ENCODE measurements around the gene C1orf198. TPM values are rescaled to one million over a fixed set of nuclear protein-coding genes. Genes with fewer than 3 reads are reported as not detected.

The C1orf198 gene
- total and polyA plus RNA-seq, 2 experiments from 2014 or later: 54.7 to 67.6 TPM

- no peaks in the 10 kb centered on the region for H3K27me3 ChIP-seq
- no peak overlapping the region for H3K27ac ChIP-seq
- H3K9me3 ChIP-seq (ENCODE audit: low read depth): no peaks in the 10 kb centered on the region
- H3K36me3 ChIP-seq: peaks cover 8% of the 10 kb centered on the region
- H3K4me1 ChIP-seq (ENCODE audit: low read depth): no peaks in the 10 kb centered on the region
- DNase-seq (ENCODE audit: low read depth in 1 of 2, low spot score in 1 of 2): no peak
- no peak for TF ChIP-seq CTCF (IDR thresholded peaks at IDR 0.05; ENCODE audit: low read depth, low read length)
- no peak overlapping the region for H3K4me3 ChIP-seq
Measured at GRCh38 chr1:230910755-230911117, 42.4 kb upstream of the C1orf198 start.

DNA sequence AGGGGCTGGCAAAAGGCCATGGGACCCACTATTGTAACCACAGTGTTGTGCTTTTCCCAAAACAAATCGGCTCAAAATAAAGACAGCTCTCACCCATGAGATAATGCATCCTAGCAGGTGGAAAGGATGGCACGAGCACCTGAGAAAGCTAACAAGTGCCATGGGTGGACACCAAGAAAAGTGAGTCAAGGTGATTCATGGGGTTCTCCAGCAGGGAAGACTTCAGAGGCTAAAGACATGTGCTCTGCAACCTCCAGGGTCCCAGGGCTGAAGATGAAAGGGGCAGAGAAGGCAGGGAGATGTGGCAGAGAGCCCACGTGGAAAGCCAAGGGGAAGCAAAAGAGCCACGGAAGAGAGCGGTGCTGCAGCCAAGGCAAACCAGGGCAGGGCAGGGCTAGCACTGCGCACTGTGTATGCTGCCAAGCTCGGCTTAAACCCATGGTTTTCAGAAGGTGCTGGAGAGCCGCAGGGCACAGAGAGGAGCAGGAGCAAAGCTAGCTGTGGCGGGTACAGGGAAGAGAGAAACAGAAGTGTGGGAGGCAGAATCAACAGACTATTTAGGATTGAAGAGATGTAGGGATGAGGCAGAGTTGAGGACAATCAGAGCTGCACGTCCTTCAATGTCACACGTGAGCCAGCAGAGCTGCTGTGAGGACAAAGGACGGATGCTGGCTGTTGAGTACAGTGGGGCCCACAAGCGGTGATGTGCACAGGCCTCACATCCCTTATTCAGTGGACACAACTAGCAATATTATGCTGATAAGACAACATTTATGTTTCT, 41.8 kb upstream of the C1orf198 start:
- DNase-seq (ENCODE audit: low read depth in 1 of 2, low spot score in 1 of 2): no peak
- no peaks in the 10 kb centered on the region for H3K9me3 ChIP-seq (ENCODE audit: low read depth)
- no peak overlapping the region for H3K4me3 ChIP-seq
- no peaks in the 10 kb centered on the region for H3K4me1 ChIP-seq (ENCODE audit: low read depth)
- no peak for TF ChIP-seq CTCF (IDR thresholded peaks at IDR 0.05; ENCODE audit: low read depth, low read length)
- no peaks in the 10 kb centered on the region for H3K27me3 ChIP-seq
- H3K36me3 ChIP-seq: peaks cover 8% of the 10 kb centered on the region
- H3K27ac ChIP-seq: no peak overlapping the region

DNA sequence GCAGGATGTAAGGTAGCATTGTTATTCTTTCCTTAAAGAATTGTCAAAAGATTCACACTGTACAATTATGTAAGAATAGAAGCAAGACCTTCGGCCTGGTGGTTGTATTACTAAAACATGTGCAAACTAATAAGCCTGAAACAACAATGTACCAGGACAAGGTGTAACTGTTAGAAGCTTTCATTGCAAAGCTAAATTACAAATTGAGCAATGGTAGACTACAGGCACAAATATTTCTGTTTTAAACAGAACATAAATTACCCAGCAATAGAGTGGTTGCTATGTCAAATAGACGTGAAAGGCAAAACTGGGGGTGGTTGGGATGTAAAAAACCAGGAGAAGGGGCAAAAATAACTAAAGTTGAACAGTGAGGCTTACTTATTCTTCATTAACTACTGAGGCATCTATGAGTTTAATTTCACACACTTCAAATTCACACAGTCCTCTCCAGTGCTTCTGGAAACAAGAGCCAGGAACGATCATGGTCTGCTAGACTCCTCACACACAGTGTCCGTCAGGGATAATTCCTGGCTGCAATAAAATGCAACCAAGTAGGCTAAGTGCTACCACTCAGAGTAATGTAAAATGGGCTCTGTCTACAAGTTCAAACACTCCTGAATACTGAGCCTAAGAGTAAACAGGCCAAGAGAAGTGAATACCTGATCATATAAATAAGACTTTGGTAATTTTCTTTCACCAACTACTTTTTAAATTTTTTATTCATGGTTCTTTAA, 39.3 kb upstream of the C1orf198 start:
- DNase-seq (ENCODE audit: low read depth in 1 of 2, low spot score in 1 of 2): no peak
- Histone ChIP-seq H3K9me3 (ENCODE audit: low read depth) (no peaks in the 10 kb centered on the region), H3K4me3 (no peak overlapping the region), H3K36me3 (peaks cover 8% of the 10 kb centered on the region), H3K27ac (no peak overlapping the region), H3K4me1 (ENCODE audit: low read depth) (no peaks in the 10 kb centered on the region), H3K27me3 (no peaks in the 10 kb centered on the region)
- no peak for TF ChIP-seq CTCF (IDR thresholded peaks at IDR 0.05; ENCODE audit: low read depth, low read length)

DNA sequence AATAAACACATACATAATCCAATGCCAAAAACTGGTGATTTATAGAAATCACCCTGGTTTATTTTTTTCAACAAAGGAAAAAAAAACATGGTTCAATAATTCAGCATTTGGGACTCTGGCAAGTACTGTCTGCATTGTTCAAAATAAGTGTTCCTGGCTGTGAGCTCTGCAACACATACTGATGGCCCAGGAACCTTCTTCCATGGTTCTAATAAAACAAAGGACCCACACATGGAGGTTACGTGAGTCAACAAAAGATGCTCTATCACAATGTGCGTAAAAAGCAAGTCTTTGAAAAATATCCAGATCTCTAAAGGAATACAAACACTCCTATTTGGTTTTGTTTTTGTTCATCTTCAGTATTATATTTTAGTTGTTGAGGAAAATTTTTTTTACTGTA, 37.9 kb upstream of the C1orf198 start:
- no peaks in the 10 kb centered on the region for H3K4me1 ChIP-seq (ENCODE audit: low read depth)
- H3K9me3 ChIP-seq (ENCODE audit: low read depth): no peaks in the 10 kb centered on the region
- H3K36me3 ChIP-seq: peaks cover 8% of the 10 kb centered on the region
- no peak for DNase-seq (ENCODE audit: low read depth in 1 of 2, low spot score in 1 of 2)
- H3K27me3 ChIP-seq: no peaks in the 10 kb centered on the region
- H3K4me3 ChIP-seq: no peak overlapping the region
- TF ChIP-seq CTCF (IDR thresholded peaks at IDR 0.05; ENCODE audit: low read depth, low read length): no peak
- H3K27ac ChIP-seq: no peak overlapping the region

- Histone ChIP-seq H3K9me3 (ENCODE audit: low read depth) (no peaks in the 10 kb centered on the region), H3K4me3 (no peak overlapping the region), H3K4me1 (ENCODE audit: low read depth) (no peaks in the 10 kb centered on the region), H3K27ac (no peak overlapping the region), H3K27me3 (no peaks in the 10 kb centered on the region), H3K36me3 (peaks cover 3% of the 10 kb centered on the region)
- DNase-seq (ENCODE audit: low read depth in 1 of 2, low spot score in 1 of 2): peak in 1 of 2 donors; percentile 55
- no peak for TF ChIP-seq CTCF (IDR thresholded peaks at IDR 0.05; ENCODE audit: low read depth, low read length)
Measured at GRCh38 chr1:230905733-230906132, 37.4 kb upstream of the C1orf198 start.
